ENCODE results near the gene PTPN12. TPM values are rescaled to one million over a fixed set of nuclear protein-coding genes. Genes with fewer than 3 reads are reported as not detected.
"Not testable (repeated sequence)": the region's sequence is repeated elsewhere in the genome, so short reads cannot be mapped to it uniquely, and the experiment has no call there.

Gene PTPN12
- 148 TPM for total RNA-seq (ENCODE audit: insufficient read depth, low replicate concordance)

GRCh38 chr7:77537136-77537777, at the start of gene PTPN12:
Gene PTPN12 (plus strand): TSS chr7:77537295. CDS start chr7:77537547, 252 bp downstream.
- no peak for DNase-seq (ENCODE audit: low spot score)

- DNase-seq (ENCODE audit: low spot score), result no peak
These were observed 48.1 kb upstream of the PTPN12 start for GRCh38 chr7:77488986-77489385.

- no peak for DNase-seq (ENCODE audit: low spot score)
These were observed 40.0 kb upstream of the PTPN12 start for GRCh38 chr7:77497079-77497478.

- no peak for DNase-seq (ENCODE audit: low spot score)
These were observed 38.3 kb upstream of the PTPN12 start for GRCh38 chr7:77498659-77499379.

- no peak for DNase-seq (ENCODE audit: low spot score)
These were observed 35.9 kb upstream of the PTPN12 start for GRCh38 chr7:77501192-77501515.

- no peak for DNase-seq (ENCODE audit: low spot score)
These were observed 32.1 kb upstream of the PTPN12 start for GRCh38 chr7:77504951-77505350.

- DNase-seq (ENCODE audit: low spot score), result no peak
These were observed 30.2 kb upstream of the PTPN12 start for GRCh38 chr7:77506899-77507298.

GRCh38 chr7:77513002-77513670, 24.0 kb upstream of the PTPN12 start:
- DNase-seq (ENCODE audit: low spot score), result not testable (repeated sequence)

GRCh38 chr7:77516085-77516484, 21.0 kb upstream of the PTPN12 start:
- no peak for DNase-seq (ENCODE audit: low spot score)

GRCh38 chr7:77520261-77520660, 16.8 kb upstream of the PTPN12 start:
- DNase-seq (ENCODE audit: low spot score), result no peak

- not testable (repeated sequence) for DNase-seq (ENCODE audit: low spot score)
These were observed 15.6 kb upstream of the PTPN12 start for GRCh38 chr7:77521537-77521936.

- no peak for DNase-seq (ENCODE audit: low spot score)
These were observed 12.4 kb upstream of the PTPN12 start for GRCh38 chr7:77524731-77525130.

GRCh38 chr7:77525231-77525630, 11.9 kb upstream of the PTPN12 start:
- DNase-seq (ENCODE audit: low spot score), result no peak

GRCh38 chr7:77528368-77528767, 8.7 kb upstream of the PTPN12 start:
- DNase-seq (ENCODE audit: low spot score), result no peak

- no peak for DNase-seq (ENCODE audit: low spot score)
These were observed 7.8 kb upstream of the PTPN12 start for GRCh38 chr7:77529279-77529678.

GRCh38 chr7:77531038-77531437, 6.1 kb upstream of the PTPN12 start:
- DNase-seq (ENCODE audit: low spot score), result no peak

GRCh38 chr7:77532247-77532646, 4.8 kb upstream of the PTPN12 start:
- no peak for DNase-seq (ENCODE audit: low spot score)

GRCh38 chr7:77532732-77533131, 4.4 kb upstream of the PTPN12 start:
- not testable (repeated sequence) for DNase-seq (ENCODE audit: low spot score)

- not testable (repeated sequence) for DNase-seq (ENCODE audit: low spot score)
These were observed 3.0 kb upstream of the PTPN12 start for GRCh38 chr7:77534046-77534445.

- DNase-seq (ENCODE audit: low spot score), result no peak
These were observed 1.1 kb upstream of the PTPN12 start for GRCh38 chr7:77536017-77536412.

GRCh38 chr7:77536413-77537135, 521 bp upstream of the PTPN12 start:
- DNase-seq (ENCODE audit: low spot score), result peak; percentile 99

- peak; percentile 56 for DNase-seq (ENCODE audit: low spot score)
These were observed 734 bp downstream of the PTPN12 start for GRCh38 chr7:77537778-77538280.

All from umbilical cord (tissue), 2 donors.